Measurements from ENCODE around the gene RAB9A. TPM values are rescaled to one million over a fixed set of nuclear protein-coding genes. Genes with fewer than 3 reads are reported as not detected.

Gene RAB9A
- polyA plus RNA-seq, 1 of the 3 experiments (the other 2 are of a cell fraction), result 15.3 TPM

DNA sequence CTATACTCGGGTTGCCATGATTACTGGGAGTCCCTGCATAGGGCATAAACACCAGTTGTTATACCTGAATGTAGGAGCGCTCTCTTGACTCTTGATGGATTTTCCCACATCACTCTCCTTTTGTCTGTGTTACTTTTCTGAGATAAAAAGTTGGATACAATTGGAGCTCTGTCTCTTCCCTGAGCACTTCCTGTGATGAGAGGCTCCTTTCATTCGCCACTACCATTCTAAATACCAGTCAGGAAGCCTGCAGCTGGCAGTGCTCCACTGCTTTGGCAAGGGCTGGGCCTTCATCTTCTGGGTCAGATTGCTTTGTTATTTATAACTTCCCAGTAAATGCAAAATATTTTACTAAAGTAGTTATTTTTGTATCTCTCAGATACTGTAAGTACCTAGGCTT lies 22.1 kb upstream of the RAB9A start:
- H3F3A ChIP-seq (replicated peaks; ENCODE audit: insufficient read depth), result peaks cover 10% of the 10 kb centered on the region
- no peak overlapping the region for H2AFZ ChIP-seq (ENCODE audit: low read depth)
- H3K9me2 ChIP-seq, result no peaks in the 10 kb centered on the region
- peaks cover 0 to 6% of the 10 kb centered on the region in 2 experiments for H3K36me3 ChIP-seq (replicated peaks in 1 of 2; ENCODE audit: control insufficient read depth in 1 of 2, insufficient read depth in 2 of 2, low read length in 1 of 2)
- H4K20me1 ChIP-seq (ENCODE audit: insufficient read depth), result no peaks in the 10 kb centered on the region
- peak overlapping the region in 1 of 2 experiments; percentile 16; a peak in 1 of 4 replicates for H3K27ac ChIP-seq (ENCODE audit: low read depth in 2 of 2, low read length in 1 of 2)
- POLR2A ChIA-PET, result no interaction called here
- H3K27me3 ChIP-seq (ENCODE audit: insufficient read depth), result no peaks in the 10 kb centered on the region
- 79% methylated on average over 3 of the region's 3 CpGs for WGBS (ENCODE audit: low lambda C conversion rate)
- DNase-seq, result no peak
- TF ChIP-seq TCF12 (IDR thresholded peaks at IDR 0.05), result 0 out of 2 replicates have a peak, but pooled peaks have one; percentile 3
- no peak for TF ChIP-seq RAD21 (IDR thresholded peaks at IDR 0.05; ENCODE audit: low read length)
- 0 out of 2 replicates have a peak, but pooled peaks have one; percentile 22 for TF ChIP-seq NFIC (IDR thresholded peaks at IDR 0.05; ENCODE audit: borderline replicate concordance)
- no peaks in the 10 kb centered on the region; a peak in 1 of 4 replicates for H3K4me1 ChIP-seq (ENCODE audit: control insufficient read depth in 1 of 2, insufficient read depth in 2 of 2, low read depth in 1 of 2, low read length in 1 of 2)
- no peaks in the 10 kb centered on the region for H3K79me2 ChIP-seq (ENCODE audit: insufficient read depth)
- H3K4me2 ChIP-seq, result 0 out of 2 replicates have a peak overlapping the region, but pooled peaks have one; percentile 18
- no peak overlapping the region for H3K9ac ChIP-seq
- CTCF ChIA-PET, result no interaction called here
- no peak overlapping the region for H3K4me3 ChIP-seq (ENCODE audit: low read depth in 2 of 2, low read length in 1 of 2)
- no peaks in the 10 kb centered on the region for H3K9me3 ChIP-seq

DNA sequence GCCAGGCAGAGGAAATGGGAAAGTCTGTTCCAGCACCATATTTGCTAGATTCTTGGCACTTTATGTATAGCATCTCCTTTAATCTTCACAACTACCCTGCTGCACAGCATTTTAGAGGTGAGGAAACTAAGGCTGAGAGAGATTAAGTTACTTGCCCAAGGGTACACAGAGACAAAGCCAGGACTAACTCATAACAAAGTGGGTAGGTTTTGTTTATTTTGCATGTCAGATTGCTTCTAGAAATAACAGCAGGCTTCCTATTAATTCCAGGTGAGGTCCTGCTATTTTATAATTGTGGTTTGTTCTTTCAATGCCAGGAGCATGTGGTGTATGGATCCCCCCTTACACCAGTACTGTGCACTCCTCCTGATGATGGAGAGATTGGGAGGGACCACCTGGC lies 21.0 kb upstream of the RAB9A start:
- no peaks in the 10 kb centered on the region for H3K9me2 ChIP-seq
- no peak overlapping the region for H3K27ac ChIP-seq (ENCODE audit: low read depth in 2 of 2, low read length in 1 of 2)
- H2AFZ ChIP-seq (ENCODE audit: low read depth), result no peak overlapping the region
- ChIA-PET POLR2A (no interaction called here), CTCF (no interaction called here)
- H3K36me3 ChIP-seq (replicated peaks in 1 of 2; ENCODE audit: control insufficient read depth in 1 of 2, insufficient read depth in 2 of 2, low read length in 1 of 2), result peaks cover 0 to 6% of the 10 kb centered on the region in 2 experiments
- DNase-seq, result no peak
- H3K79me2 ChIP-seq (ENCODE audit: insufficient read depth), result no peaks in the 10 kb centered on the region
- no peak for TF ChIP-seq SIN3A (IDR thresholded peaks at IDR 0.05; ENCODE audit: borderline replicate concordance, low read depth, low read length)
- H3K4me1 ChIP-seq (ENCODE audit: control insufficient read depth in 1 of 2, insufficient read depth in 2 of 2, low read depth in 1 of 2, low read length in 1 of 2), result no peaks in the 10 kb centered on the region; a peak in 1 of 4 replicates
- no peak overlapping the region for H3K4me3 ChIP-seq (ENCODE audit: low read depth in 2 of 2, low read length in 1 of 2)
- H3K27me3 ChIP-seq (ENCODE audit: insufficient read depth), result peaks cover 4% of the 10 kb centered on the region; the same call in 1 of the 2 replicates
- H3K4me2 ChIP-seq, result no peak overlapping the region
- peaks cover 10% of the 10 kb centered on the region for H3F3A ChIP-seq (replicated peaks; ENCODE audit: insufficient read depth)
- H3K9ac ChIP-seq, result no peak overlapping the region
- H3K9me3 ChIP-seq, result no peaks in the 10 kb centered on the region
- H4K20me1 ChIP-seq (ENCODE audit: insufficient read depth), result no peaks in the 10 kb centered on the region

DNA sequence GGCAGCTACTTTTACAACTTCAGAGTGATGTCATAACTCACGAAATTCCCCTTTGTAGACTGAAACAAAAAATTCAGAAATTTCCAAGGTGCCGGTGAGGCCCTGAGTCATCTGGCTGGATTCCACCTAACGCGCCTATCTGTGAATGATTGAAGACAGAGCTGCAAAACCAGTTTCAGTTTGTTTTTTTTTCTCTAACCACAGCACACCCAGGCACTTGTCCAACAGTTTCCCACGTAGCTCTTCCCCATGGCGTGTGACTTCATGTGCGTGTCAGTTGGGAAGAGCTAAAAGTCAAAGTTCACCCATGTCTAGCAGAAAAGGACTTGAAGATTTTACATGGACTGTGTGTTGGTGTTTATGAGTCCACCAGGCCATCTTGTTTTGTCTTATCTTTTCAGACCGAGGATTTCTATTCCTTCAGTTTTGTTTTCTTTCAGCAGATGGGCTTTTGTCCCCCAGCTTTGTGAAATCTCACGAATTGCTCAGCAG lies 19.6 kb upstream of the RAB9A start:
- Histone ChIP-seq H3K27ac (ENCODE audit: low read depth in 2 of 2, low read length in 1 of 2) (peak overlapping the region in 1 of 2 experiments; percentile 75; a peak in 2 of 4 replicates), H3K4me2 (peak overlapping the region; percentile 43; the same call in 1 of the 2 replicates), H3F3A (replicated peaks; ENCODE audit: insufficient read depth) (peaks cover 10% of the 10 kb centered on the region), H3K9me2 (no peaks in the 10 kb centered on the region), H3K9ac (no peak overlapping the region; the same call in 1 of the 2 replicates), H2AFZ (ENCODE audit: low read depth) (peak overlapping the region; percentile 81), H3K79me2 (ENCODE audit: insufficient read depth) (no peaks in the 10 kb centered on the region), H3K4me1 (ENCODE audit: control insufficient read depth in 1 of 2, insufficient read depth in 2 of 2, low read depth in 1 of 2, low read length in 1 of 2) (no peaks in the 10 kb centered on the region; a peak in 1 of 4 replicates), H3K36me3 (replicated peaks in 1 of 2; ENCODE audit: control insufficient read depth in 1 of 2, insufficient read depth in 2 of 2, low read length in 1 of 2) (no peaks in the 10 kb centered on the region), H3K4me3 (ENCODE audit: low read depth in 2 of 2, low read length in 1 of 2) (peak overlapping the region; percentile 6 to 33; a peak in 1 of 4 replicates), H3K9me3 (no peaks in the 10 kb centered on the region), H3K27me3 (ENCODE audit: insufficient read depth) (peaks cover 6% of the 10 kb centered on the region; the same call in 1 of the 2 replicates), H4K20me1 (ENCODE audit: insufficient read depth) (no peaks in the 10 kb centered on the region)
- DNase-seq, result no peak
- ChIA-PET POLR2A (no interaction called here), CTCF (interaction anchor here (0.6 to 2.4 kb wide), 2 partner anchors 10 to 279 kb away, joined by 3 to 6 read pairs; no protein-coding TSS in a partner anchor)
- WGBS (ENCODE audit: low lambda C conversion rate), result 6% methylated on average over 9 of the region's 9 CpGs
- no peak for TF ChIP-seq NRF1 (IDR thresholded peaks at IDR 0.05; ENCODE audit: low read depth, low read length)
- TF ChIP-seq, protein P1, sequence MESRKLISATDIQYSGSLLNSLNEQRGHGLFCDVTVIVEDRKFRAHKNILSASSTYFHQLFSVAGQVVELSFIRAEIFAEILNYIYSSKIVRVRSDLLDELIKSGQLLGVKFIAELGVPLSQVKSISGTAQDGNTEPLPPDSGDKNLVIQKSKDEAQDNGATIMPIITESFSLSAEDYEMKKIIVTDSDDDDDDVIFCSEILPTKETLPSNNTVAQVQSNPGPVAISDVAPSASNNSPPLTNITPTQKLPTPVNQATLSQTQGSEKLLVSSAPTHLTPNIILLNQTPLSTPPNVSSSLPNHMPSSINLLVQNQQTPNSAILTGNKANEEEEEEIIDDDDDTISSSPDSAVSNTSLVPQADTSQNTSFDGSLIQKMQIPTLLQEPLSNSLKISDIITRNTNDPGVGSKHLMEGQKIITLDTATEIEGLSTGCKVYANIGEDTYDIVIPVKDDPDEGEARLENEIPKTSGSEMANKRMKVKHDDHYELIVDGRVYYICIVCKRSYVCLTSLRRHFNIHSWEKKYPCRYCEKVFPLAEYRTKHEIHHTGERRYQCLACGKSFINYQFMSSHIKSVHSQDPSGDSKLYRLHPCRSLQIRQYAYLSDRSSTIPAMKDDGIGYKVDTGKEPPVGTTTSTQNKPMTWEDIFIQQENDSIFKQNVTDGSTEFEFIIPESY (IDR thresholded peaks at IDR 0.05; ENCODE audit: borderline replicate concordance, low read depth), result 0 out of 2 replicates have a peak, but pooled peaks have one; percentile 46
- peak; percentile 95 for TF ChIP-seq NFIC (IDR thresholded peaks at IDR 0.05; ENCODE audit: borderline replicate concordance)
- 0 out of 2 replicates have a peak, but pooled peaks have one; percentile 49 for TF ChIP-seq TEAD4 (IDR thresholded peaks at IDR 0.05; ENCODE audit: borderline replicate concordance, insufficient read depth)
- TF ChIP-seq, protein P2, sequence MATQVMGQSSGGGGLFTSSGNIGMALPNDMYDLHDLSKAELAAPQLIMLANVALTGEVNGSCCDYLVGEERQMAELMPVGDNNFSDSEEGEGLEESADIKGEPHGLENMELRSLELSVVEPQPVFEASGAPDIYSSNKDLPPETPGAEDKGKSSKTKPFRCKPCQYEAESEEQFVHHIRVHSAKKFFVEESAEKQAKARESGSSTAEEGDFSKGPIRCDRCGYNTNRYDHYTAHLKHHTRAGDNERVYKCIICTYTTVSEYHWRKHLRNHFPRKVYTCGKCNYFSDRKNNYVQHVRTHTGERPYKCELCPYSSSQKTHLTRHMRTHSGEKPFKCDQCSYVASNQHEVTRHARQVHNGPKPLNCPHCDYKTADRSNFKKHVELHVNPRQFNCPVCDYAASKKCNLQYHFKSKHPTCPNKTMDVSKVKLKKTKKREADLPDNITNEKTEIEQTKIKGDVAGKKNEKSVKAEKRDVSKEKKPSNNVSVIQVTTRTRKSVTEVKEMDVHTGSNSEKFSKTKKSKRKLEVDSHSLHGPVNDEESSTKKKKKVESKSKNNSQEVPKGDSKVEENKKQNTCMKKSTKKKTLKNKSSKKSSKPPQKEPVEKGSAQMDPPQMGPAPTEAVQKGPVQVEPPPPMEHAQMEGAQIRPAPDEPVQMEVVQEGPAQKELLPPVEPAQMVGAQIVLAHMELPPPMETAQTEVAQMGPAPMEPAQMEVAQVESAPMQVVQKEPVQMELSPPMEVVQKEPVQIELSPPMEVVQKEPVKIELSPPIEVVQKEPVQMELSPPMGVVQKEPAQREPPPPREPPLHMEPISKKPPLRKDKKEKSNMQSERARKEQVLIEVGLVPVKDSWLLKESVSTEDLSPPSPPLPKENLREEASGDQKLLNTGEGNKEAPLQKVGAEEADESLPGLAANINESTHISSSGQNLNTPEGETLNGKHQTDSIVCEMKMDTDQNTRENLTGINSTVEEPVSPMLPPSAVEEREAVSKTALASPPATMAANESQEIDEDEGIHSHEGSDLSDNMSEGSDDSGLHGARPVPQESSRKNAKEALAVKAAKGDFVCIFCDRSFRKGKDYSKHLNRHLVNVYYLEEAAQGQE (IDR thresholded peaks at IDR 0.05; ENCODE audit: low read depth, low read length), result 0 out of 2 replicates have a peak, but pooled peaks have one; percentile 20
- TF ChIP-seq, protein P3, sequence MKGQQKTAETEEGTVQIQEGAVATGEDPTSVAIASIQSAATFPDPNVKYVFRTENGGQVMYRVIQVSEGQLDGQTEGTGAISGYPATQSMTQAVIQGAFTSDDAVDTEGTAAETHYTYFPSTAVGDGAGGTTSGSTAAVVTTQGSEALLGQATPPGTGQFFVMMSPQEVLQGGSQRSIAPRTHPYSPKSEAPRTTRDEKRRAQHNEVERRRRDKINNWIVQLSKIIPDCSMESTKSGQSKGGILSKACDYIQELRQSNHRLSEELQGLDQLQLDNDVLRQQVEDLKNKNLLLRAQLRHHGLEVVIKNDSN (IDR thresholded peaks at IDR 0.05; ENCODE audit: borderline replicate concordance, low read depth), result 0 out of 2 replicates have a peak, but pooled peaks have one; percentile 17
- TF ChIP-seq, protein P4, sequence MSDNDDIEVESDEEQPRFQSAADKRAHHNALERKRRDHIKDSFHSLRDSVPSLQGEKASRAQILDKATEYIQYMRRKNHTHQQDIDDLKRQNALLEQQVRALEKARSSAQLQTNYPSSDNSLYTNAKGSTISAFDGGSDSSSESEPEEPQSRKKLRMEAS (IDR thresholded peaks at IDR 0.05; ENCODE audit: low read depth), result no peak; the same call in none of the 2 replicates
- peak; percentile 28; the same call in 1 of the 2 replicates for TF ChIP-seq FOXM1 (IDR thresholded peaks at IDR 0.05; ENCODE audit: low read depth)
- peak; percentile 74 for TF ChIP-seq FOSL2 (IDR thresholded peaks at IDR 0.05; ENCODE audit: borderline replicate concordance, low read depth)
- TF ChIP-seq POLR2AphosphoS5 (IDR thresholded peaks at IDR 0.05; ENCODE audit: low read depth, low read length), result peak; percentile 65; the same call in 1 of the 2 replicates
- no peak for TF ChIP-seq RCOR1 (IDR thresholded peaks at IDR 0.05; ENCODE audit: low read length)
- peak; percentile 81 for TF ChIP-seq JUND (IDR thresholded peaks at IDR 0.05)

Data from SK-N-SH (cell line).